Fibroblast of peridontal ligament (primary cell): ENCODE data around the gene GUCY1A2.
"Not testable (repeated sequence)": the region's sequence is repeated elsewhere in the genome, so short reads cannot be mapped to it uniquely, and the experiment has no call there.

Experiments used
- DNase-seq: peaks from one replicate; pipeline ENCODE4 v3.0.0-alpha.2; 2010; ENCODE audit errors: extremely low read depth

The GUCY1A2 gene

DNA sequence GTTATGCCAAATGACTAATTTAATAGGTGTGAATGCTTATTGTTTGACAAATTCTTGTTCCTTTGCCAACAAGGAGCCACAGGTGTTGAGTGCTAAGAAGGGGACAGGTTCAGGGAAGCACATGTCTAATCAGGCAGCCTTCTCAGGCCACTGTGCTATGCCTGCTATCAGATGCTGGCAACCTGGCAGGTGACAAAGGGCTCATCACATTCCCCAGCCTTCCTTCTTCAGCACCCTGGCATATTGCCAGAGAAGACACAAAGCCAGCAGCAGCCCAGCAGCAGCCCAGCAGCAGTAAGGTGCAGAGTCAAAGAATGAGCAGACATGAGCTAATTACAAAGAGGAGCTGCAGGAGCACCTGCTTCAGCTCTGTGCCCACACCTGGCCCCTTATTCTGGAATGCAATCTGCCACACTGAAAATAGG lies 68.2 kb downstream of the GUCY1A2 start:
- DNase-seq = no peak

DNA sequence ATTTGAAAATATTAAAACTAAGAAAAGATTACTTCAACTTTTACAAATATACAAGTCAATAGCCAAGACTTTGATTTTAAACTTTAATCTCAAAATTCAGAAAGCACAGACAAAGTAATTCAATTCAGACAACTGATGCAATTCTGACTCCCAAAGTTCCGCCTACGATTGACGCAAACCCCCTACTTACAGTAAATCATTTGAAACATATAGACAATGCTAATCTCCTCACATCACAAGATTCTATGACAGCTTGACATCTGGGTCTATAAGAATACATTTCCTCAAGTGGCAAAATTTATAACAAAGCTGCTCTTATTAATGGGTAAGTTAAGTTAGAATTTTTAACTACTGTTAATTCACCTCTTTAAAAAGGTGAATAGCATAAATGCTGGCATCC lies 75.2 kb downstream of the GUCY1A2 start:
- DNase-seq = no peak

DNA sequence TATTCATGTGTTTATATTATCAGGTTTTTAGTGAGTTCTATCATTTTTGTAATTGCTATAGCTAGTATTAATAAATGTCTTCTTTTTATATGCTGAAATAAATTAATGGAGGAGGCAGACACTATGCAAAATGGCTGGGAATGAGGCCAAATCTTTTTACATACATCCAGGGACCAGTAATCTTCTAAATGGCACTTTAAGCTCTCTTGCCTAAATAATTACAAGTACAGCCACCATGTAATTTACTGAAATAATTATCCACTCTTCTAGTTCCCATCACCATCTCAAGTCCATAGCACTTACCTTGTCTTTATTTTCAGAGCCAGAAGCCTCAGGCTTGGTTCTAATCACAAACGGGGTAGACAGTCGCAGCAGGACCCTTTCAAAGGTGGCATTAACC lies 79.1 kb downstream of the GUCY1A2 start:
- no peak for DNase-seq

GRCh38 chr11:106937111-106937510 lies 81.2 kb downstream of the GUCY1A2 start:
- DNase-seq = peak; percentile 48

DNA sequence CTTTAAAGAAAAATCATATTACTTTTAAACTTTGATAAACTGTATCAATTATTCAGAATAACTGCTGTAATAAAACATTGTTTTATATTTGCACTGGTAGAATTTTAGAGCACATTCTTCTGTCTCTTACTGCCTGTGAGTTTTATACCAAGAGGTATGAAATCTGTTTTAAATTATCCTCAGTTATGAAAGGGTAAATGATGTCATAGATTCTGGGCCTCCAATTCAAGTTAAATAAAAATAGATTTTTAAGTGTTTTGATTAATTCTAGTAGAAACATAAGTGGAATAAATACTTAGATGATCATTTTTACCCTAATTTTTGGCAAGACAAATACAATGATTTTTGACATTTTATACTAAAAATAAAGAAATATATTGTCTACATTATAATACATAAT lies 93.0 kb downstream of the GUCY1A2 start:
- peak; percentile 90 for DNase-seq

DNA sequence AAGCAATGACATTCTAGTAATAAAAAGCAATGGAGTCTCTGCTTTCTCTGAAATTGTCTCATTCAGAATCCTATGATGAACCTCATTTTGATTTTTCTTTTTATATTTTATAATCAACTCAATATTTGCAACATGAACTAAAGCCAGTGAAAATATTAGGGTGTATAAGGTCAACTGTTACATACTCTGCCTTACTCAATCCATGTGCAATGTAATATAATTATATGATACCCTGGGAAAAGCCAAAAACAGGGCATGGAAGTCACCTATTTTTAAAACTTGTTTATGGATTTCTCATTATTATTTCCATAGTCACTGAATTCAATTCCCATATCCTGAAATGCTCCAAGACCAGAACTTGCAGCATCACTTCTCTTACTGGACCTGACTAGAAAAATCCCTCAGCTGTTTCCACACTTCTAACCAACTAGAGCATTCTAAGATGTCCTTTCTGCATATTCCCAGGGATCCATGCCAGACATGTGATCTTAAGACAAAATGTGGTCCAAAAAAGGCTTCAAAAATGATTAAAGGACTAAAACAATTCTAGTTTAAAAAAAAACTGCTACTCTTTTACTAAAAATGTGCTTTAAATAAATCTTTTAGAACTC lies 97.3 kb downstream of the GUCY1A2 start:
- DNase-seq = peak; percentile 66

GRCh38 chr11:106917973-106918372 lies 100.3 kb downstream of the GUCY1A2 start:
- DNase-seq = no peak

DNA sequence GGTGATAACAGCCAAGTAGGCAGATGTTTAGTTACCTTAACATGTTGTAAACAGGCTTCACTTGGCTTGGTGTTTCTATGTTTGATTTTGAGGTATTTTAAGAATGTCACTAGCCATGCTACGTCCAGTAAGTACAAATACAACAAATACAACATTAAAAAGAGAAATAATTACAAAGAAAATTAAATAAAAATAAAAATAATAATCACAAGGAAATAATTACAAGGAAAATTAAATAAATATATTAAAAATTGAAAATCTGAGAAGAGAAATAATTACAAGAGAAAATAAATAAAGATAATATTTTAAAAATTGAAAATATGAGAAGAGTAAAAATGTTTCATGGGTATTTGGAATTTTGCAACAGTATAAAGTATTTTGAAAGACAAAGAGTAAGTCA lies 103.9 kb downstream of the GUCY1A2 start:
- DNase-seq = no peak

DNA sequence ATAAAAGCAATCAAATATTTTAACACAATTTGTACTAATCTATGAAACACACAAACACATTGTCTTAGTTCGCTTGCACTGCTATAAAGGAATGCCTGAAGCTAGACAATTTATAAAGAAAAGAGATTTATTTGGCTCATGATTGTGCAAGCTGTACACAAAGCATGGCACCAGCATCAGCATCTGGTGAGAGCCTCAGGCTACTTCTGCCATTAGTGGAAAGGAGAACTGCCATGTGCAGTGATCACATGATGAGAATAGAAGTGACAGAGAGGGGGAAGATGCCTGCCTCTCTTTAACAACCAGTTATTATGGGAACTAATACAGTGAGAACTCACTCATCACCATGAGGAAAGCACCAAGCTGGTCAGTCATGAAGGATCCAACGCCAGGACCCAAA lies 105.1 kb downstream of the GUCY1A2 start:
- no peak for DNase-seq

GRCh38 chr11:106904826-106905225 lies 113.5 kb downstream of the GUCY1A2 start:
- DNase-seq = no peak

DNA sequence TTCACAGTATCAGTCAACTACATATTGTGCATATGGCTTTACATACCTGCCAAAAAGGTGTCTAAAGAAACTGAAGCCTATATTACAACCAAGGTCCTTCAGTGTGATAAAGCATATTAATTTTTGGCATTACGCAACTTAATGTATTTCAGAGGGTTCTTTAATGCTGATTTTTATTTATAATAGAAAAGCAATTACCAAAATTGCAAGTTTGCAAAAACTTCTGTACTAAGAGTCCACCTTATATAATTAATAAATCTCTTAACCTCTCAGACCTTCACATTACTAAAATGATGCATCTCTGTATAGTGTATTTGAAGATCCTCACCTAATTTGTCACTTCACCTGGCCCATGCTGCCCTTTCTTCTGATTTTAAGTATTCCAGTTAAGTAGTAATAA lies 128.6 kb downstream of the GUCY1A2 start:
- no peak for DNase-seq

DNA sequence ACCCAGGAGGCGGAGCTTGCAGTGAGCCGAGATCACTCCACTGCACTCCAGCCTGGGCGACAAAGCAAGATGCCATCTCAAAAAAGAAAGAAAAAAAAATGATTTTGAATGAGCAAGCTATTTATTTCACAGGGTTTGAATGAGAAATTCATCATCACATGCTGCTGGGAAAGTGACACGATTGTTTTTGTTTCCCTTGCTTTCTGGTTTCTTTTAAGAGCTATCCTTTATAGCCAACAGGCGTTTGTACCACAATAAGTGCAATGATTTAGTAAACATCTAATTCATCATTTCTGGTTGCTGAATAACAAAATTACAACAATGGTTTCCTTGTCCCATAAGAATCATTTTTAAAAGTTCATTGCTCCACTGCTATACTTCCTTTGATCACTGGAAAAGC lies 129.9 kb downstream of the GUCY1A2 start:
- no peak for DNase-seq

DNA sequence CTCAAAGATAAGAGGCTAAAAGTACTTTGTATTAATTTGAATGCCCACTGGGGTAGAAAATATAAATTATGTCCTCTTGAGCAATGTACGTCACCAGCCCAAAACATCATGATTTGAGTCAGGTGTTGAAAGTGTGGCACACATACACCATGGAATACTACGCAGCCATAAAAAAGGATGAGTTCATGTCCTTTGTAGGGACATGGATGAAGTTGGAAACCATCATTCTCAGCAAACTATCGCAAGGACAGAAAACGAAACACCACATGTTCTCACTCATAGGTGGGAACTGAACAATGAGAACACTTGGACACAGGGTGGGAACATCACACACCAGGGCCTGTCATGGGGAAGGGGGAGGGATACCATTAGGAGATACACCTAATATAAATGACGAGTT lies 134.6 kb downstream of the GUCY1A2 start:
- DNase-seq = not testable (repeated sequence)

DNA sequence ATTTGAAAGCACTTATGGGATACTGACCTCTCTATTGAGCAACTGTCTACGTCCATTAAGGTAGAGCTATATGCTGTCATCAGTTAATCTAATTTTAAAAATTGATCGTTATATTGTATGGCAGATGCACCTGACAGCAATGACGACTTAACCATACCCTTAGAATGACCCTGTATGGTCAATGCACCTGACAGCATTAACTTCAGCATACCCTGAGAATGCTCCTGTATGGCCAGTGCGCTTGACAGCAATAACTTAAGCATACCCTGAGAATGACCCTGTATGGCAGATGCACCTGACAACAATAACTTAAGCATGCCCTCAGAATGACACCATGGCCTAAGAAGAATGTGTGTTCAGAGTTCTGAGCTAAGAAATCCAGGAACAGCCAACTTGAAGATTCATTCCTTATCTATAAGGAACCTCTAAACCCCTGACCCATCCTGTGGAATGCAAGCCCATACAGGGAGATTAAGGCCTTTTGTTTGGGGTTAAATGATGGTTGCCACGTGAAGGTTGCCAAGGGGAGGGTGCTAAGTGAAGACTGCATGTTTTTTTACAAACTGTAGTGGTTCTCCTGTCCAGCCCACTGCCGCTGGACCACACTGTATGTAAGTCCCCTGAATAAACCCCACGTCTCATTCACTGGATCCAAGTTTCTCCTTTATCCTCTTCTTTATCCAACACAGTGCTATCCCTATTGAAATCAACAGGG lies 138.3 kb downstream of the GUCY1A2 start:
- no peak for DNase-seq

DNA sequence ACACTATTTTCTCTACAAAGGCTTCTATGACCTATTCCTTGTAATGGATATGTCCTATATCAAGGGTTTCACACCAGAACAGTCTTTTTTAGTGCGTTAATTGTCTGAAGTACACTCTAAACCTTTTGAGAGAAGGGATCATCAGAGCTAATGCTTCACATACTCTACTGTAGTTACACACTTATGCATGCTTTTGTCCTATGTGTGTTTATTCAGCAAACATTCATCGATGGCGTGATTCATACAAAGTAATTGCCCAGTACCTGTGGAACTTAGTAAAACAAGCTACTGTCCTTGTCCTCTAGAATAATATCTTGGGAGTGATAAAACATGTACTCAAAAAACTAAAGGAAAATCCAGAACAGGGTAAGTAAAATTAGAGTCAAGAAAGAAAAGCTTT lies 139.2 kb downstream of the GUCY1A2 start:
- no peak for DNase-seq

- peak; percentile 48 for DNase-seq
These were observed 143.3 kb downstream of the GUCY1A2 start for GRCh38 chr11:106875013-106875412.

DNA sequence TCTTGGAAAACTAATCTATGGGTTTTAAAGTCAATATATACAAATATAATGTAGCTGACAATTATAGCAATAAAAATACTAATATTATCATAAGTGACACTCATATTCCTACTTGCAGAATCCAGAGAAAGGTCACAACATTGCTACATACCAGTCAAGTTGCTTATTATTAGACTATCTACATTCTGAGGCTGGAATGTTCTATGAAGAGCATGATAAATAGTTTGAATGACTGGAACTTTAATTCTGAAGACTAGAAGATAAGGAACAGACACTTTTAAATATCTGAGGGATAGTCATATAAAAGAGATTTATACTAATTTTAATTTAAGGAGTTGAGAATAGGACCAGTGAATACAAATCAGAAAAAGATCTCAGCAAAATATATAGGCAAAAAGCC lies 146.0 kb downstream of the GUCY1A2 start:
- DNase-seq = no peak

DNA sequence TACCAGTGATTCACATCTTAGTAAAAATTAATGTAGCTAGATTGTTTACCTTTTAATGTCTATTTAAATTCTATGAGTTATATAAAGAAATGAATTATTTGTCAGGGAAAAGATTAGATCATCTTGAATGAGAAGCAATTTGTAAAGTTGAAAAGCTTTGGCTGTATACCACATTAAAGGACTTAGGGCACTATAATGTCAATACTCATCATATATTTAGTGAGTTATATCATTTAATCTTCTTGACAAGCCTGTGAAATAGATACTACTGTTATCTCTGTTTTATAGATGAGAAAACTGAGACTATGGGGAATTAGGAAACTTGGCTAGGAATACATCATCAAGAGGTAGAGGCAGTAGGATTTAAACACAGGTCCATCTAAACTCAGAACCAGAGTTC lies 160.1 kb downstream of the GUCY1A2 start:
- no peak for DNase-seq

DNA sequence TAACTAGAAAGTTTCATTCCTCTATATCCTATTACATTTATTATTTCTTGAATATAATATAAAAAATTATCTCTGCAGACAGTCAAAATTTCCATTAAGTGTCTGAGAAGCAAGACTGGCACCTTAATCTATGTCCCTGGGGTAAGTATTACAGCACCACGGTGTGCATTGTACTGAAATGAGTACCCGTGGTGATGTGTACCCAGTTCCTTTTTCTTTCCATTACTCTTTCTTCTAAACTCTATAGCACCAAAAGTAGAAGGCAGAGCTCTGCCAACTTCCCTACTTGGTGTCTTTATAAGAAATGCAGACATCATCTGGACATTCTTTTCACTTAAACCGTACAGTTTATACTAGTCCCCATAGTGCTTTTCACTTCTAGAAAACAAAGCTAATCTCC lies 161.7 kb downstream of the GUCY1A2 start:
- no peak for DNase-seq

- no peak for DNase-seq
These were observed 163.8 kb downstream of the GUCY1A2 start for GRCh38 chr11:106854429-106854828.

DNA sequence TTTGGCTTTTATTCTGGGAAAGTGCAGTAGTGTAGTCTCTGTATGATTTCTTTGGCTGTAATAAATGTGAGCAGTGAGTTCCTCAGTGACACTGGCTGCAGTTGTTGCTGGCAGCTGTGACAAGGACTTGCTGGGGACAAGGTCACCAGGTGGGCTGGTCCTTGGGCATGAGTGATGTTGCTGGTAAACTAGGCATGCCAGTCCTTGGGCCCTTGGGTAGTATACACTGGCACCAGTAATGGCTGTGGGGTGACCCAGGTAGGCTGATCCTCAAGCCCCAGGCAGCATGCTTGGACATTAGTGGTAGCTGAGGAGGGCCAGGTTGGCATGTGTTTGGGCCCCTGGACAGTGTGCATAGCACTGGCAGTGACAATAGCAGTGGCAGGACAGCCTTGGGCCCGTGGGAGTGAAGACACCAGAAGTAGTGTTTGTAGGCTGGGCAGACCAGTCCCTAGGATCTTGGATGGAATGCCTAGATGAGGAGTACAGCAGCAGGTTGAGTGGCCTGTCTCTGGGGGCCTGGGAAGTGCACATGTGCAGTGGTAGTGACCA lies 164.3 kb downstream of the GUCY1A2 start:
- DNase-seq = no peak

DNA sequence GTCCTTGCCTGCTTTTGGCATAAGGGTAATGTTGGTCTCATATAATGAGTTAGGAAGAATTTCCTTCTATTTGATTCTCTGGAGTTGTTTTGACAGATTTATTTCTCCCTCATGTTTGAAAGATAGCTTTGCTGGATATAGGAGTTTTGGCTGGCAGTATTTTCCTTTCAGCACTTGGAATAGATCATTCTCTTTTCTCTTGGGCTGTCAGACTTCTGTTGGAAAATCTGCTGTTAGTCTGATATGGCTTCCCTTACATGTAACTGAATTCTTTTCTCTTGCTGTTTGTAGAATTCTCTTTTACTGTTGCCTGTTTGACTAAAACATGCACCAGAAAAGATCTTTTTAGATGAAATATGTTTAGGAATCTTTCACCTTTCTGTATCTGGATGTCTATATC lies 165.5 kb downstream of the GUCY1A2 start:
- no peak for DNase-seq

GRCh38 chr11:106848526-106848925 lies 169.8 kb downstream of the GUCY1A2 start:
- no peak for DNase-seq
